Activated CD4-positive, CD25-positive, alpha-beta regulatory T cell (primary cell): ENCODE data around the gene MYO5A.
"Not testable (repeated sequence)": the region's sequence is repeated elsewhere in the genome, so short reads cannot be mapped to it uniquely, and the experiment has no call there.

Source experiments
- DNase-seq, 4 experiments: peaks; one replicate each; lab custom pipeline; 2025; lab: John Stamatoyannopoulos, UW

Gene MYO5A

DNA sequence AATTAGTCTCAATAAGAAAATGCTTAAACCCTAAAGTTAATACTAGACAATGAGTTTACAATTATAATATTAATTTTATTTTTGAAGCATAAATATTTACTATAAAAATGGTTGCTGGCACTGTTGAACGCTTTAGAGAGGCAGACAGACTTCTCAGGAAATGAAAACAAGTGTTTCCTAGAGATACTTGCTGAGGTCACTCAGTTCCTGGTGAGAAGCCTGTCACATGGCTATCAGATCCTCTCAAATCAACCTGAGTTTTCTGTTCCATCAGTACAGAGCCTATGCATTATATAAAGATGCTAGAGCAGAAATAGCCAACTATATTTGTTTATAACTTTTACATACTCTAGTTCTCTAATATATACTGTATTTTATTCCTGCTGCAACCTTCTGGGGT, 109.2 kb downstream of the MYO5A start:
- no peak for DNase-seq

DNA sequence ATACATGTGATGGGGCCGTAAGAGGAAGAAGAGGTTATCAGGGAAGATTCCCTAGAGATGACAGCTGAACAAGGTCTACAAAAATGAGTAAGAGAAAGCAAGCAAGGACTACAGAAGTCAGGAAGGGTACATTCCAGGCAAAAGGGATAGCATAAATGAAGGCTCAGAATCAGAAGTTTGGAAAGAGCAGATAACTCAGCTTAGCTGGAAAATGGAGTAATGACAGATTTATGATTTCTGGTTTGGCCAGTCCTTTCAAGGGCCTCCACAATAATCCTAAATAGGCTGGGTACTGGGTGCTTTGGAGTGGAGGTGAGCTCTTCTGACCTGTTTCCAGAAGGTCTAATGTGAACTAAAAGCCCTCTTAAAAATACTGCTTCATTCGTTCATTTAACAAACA, 110.7 kb downstream of the MYO5A start:
- no peak for DNase-seq

DNA sequence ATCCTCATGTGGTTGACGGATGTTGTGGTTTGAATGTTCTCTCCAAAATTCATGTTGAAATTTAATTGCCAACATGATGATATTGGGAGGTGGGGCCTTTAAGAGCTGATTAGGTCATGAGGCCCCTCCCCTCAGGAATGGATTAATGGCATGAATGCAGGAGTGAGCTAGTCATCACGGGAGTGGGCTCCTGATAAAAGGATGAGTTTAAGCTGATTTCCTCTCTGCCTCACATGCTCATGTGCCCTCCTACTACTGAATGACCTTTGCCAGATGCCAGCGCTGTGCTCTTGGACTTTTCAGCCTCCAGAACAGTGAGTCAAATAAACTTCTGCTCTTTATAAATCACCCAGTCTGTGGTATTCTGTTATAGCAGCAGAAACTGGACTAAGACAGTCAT, 111.2 kb downstream of the MYO5A start:
- no peak for DNase-seq

DNA sequence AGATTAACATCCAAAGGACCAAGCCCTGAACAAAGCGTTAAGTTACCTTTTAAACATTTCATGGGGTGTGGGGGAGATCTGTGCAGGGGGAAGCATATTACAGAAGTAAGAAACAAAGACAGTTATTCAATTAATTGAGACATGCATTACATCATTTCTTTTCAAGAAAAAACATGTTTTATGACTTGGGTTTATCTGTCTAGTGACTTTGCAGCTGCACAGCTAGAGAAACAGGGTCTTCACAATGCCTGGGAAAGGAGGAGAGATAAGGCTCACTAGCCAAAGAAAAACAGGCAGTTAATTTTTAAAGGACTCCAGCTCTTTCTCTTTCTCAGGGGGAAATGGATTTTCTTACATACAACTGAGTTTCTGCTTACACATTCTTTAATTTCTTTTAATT, 112.1 kb downstream of the MYO5A start:
- not testable (repeated sequence) for DNase-seq

DNA sequence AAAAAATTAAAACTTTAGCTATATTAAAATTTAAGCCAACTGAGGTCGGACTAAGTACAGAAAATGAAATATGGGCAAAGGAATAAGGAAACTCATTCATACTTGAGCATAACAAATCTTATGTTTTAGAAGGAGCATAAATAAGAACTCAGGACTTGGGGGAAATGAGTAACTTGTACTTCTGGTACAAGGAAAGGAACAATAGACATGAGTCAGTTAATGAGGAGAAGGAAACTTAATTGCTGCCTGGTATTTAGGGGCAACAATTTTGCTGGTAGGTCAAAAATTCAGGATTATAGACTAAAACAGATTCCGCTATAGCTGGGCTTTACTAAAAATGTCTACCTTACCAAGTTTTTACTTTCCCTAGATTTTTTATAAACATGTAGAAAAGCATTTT, 113.1 kb downstream of the MYO5A start:
- no peak for DNase-seq

DNA sequence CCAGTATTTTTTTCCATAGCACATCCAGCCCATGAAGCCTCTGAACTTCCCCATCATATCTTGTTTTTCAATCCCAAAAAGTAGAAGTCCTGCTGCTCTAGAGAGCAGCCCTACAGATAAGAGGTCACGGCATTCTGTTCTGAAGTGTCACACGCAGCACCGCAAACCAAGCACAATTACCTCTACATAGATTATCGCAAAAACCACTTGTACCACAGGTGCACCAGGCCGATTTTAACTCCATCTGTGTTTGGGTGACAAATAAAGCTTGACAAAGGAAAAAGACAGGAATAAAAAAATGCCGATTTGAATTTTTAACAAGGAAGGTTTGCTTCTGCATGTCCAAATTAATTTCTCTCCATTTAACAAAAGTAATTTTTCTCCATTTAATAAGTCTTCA, 113.7 kb downstream of the MYO5A start:
- DNase-seq = no peak

DNA sequence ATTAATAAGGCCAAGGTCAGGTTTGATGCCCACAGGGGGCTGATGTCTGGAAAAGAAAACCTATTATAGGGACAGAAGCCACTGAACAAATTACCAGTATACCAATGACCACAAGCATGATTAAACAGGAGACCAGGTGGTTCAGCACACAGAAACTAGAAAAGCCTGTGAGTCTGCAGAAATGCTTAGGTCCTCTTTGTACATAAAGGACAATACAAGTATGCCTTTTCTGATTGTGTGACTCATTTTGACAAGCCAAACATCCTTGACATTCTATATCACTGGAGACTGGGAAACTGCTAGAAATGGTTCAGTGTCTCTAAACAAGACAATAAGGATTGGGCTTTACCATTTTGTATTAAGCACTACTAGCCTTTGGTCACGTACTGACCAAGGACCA, 119.9 kb downstream of the MYO5A start:
- no peak for DNase-seq

DNA sequence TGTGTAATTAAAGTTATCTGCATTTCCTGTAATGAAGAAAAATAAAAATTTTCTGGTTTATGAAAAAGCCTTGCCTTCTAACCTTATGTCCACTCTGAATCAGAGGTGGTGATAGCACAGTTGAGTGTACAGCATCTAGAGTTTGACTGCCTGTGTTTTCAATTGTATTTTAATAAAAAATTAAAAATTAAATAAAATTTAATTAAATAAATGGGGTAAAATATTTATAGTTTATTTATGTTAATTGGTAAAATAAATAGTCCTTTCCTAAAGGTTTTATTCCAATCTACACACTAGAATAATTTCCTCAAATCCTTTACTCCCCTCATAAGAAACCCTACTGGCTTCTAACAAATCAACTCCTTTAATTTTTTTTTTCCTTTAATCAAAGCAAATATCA, 121.3 kb downstream of the MYO5A start:
- DNase-seq = no peak

DNA sequence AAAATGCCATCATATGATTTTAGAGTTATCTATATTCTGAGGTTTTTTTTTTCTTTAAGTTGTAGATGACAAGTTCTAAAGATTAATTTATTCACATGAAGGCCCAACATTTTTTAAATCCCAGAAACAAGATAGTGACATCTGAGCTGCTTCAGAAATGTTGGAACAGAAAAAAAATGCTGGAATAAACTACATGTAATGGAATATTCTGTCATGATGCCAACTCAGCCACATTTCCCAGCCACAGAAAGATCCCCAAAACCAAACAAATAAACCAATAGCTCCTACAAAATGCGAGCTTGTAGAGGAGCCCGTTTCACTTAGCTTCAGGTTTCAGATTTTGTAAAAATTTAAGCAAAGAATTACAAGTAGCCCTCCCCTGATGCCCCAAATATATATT, 122.1 kb downstream of the MYO5A start:
- DNase-seq = no peak

DNA sequence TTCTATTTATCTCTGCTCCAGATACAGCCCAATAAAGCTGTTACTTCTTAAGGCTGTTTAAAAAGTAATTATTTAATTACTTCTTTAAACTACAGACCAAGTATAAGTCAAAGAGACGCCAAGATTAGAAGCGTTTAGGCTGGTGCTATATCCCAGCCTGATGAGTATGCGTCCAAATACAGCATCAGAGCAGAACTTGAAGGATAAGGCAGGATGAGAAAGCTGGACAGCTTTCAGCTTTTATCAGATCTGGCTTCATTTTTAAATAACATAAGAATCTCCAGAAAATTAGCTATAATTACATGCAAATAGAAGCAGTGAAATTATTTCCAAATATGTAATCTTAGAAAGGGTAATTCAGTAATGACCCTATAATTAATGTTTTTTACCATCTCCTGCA, 122.8 kb downstream of the MYO5A start:
- no peak for DNase-seq

DNA sequence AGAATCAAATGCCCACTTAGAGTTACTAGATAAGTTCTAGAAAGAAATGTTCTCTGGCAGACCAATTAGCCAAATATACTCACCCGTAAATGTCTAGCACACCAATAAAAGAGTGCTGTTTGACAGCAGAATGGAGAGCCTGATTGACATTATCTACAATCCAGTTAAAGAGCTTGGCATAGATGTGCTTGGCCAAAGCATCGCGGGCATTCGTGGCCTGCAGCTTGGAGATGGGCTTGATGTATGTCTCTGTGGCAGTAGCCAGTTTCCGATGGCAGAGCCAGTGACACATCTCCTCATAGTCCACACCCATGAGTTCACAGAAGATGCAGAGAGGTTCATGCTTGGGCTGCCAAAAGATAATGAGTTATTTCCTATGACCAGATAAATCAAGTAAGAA, 131.6 kb downstream of the MYO5A start:
- no peak for DNase-seq

DNA sequence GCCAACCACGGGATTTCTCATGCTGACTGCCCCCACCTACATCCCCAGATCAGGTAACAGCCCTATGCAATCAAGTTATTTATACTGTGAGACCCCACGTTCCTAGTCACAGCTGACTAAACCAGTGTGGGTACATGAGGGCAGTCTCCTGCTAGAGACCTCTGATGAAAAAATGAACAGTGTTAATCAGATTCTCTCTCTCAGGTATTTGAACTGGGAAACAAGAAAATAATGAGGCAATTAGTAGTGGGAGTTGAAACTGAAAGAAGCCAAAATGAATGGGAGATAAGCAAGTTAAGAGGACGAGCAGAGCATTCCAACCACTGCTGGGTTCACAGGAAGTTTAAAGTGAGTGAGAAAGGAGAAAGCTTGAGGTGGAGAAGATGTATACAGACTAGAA, 134.6 kb downstream of the MYO5A start:
- DNase-seq = no peak

DNA sequence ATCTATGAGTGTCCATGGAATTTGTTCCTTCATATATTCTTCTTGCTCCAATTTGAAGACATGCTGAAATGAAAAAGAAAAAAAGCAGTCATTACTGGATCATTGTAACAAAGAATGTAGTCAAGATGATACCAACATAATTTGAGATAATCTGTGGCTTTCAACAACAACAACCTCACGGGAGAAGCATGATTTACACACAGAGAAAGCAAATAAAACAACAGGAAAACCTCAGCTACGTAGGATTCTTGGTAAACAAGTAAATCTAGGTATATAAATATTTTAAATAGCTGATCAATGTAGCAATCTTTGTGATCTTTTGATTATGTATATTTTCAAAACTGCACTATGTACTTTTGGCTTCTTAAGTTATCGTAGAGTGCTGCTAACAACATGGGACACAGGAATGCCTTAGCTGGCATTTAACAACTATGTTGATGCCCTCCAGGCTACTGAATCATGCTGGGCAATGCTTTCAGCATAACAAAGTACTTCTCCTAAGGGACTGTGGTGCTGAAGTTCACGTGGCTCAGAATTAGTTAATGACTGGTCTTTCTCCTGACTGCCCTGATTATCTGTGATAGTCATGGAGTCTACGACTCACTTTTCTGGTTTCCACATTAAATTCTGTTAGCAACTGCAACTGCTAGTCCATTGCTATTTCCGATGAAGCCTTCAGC, 136.5 kb downstream of the MYO5A start:
- no peak for DNase-seq

DNA sequence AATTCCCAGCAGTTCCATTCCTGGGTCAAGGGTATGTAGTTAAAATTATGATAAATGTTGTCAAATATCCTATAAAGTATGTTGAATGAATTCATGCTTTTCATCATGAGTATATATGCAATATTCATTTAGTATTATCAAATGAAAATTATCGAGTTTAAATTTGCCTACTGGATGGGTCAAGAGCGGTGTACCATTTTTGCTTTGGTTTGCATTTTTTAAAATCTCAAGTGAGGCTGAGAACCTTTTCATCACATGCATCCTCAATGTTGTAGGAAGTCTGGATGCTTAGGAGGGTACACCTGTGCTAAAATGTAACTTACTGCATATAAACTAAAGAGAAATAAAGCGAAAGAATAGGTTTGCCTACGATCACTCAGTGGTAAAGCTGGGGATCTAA, 137.6 kb downstream of the MYO5A start:
- no peak for DNase-seq

DNA sequence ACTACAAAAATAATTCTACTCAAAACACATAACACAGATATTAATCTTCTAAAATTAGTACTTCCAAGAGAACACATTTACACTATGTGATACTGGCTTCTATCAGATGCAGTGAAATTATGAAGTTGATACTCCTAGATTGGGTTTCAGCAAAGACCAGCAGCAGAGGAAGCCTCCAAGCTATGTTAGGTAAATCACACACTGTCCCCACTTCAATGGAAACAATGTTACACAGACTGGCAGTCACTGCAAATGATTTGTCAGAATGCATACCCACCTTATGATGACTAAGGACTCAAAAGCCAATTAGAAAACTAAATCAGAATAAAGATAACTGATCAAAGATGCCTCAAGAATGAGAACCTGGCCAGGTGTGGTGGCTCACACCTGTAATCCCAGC, 143.0 kb downstream of the MYO5A start:
- no peak for DNase-seq

DNA sequence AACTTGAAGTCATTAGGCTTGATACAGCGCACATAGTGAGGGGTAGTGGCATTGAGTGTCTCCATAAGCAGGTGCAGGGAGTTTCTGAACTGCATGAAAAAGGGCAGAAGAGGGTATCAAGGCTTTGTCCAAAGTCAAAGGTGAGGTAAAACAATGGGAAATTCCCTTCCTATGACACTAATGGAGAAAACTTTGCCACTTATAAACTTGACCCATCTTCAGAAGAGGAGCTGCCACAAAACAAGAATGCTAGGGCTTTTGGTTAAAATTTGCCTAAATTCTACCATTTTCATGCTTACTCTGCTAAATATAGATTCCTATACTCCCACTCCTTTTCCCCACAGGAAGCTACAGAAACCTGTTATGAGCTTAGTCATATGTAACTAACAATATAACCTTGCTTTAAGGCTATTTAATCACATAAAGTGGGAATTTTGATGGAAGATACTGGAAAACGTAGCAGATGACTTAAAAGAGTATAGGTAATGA, 145.5 kb downstream of the MYO5A start:
- DNase-seq = no peak

DNA sequence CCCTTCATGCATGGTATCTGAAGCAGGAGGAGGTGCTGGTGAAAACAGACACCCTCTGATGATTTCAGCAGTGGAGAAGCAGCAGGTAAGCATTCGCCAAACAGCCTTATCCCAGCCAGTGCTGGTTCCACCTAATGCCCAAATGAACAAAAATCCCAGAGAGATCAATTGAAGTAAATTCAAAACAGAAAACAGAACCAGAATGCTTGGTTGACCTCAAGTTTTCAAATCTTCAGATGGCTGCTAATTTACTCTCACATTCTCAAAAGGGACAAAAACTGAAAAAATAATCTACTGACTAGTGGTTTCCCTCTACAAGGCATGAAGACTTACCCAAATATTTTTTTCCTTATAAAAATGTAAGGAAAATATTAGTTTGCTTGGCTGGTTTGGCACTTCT, 146.0 kb downstream of the MYO5A start:
- no peak for DNase-seq

DNA sequence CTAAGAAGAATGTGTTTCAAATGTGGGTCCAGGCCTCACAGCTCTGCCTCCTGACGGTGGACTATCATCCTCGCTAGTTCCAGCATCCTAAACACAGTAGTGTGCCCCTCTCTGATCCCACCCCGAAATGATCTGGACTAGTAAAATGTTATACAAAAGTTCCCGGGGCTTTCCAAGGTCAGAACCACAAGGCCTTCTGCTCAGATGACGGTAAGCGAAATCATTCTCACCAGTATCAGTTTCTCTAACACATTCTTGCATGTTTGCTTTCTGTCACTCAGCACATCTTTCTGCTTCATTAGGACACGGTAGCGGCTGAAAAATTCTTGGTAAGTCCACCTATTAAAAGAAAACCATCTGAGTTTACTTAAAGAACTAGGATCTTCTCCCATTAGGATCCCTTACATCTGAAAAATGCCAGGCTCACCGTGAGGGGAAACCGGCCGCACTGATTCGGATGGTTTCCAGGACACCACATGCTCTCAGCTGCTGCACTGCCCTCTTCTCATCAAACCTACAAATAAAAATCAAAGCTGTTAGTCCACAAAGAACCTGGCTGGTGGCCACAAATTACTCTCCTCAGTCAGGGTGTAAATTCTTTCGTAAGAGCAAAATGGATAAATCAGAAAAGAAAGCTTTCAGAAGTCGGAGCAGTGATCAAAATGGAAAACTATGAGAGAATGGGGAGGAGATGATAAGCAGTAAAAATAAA, 149.1 kb downstream of the MYO5A start:
- no peak for DNase-seq

DNA sequence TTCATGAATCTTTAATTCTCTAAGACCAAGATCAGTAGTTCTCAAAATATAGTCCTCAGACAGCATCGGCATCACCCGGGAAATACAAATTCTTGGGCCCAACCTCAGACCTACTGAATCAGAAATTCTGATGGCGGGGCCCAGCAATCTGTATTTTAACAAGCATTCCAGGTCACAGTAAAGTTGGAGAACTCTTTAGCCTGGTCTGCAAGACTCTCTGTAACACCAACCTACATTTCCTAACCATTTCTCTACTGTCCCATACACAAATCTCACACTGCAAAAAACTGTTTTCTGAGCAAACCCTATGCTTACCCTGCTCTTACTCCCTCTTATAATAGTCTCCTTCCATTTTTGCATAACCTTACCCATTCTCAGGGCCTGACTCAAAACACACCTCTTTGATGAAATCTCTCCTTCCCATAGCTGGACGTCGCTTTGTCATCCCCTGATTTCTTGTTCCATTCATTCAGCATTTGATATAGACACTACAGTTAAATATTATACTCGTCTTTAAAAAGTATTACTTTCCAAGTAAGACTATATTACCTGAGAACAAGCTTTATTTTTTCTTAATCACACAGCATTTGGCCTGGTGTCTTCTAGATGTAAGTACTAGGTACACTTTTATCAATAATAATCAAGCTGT, 149.8 kb downstream of the MYO5A start:
- DNase-seq = no peak

DNA sequence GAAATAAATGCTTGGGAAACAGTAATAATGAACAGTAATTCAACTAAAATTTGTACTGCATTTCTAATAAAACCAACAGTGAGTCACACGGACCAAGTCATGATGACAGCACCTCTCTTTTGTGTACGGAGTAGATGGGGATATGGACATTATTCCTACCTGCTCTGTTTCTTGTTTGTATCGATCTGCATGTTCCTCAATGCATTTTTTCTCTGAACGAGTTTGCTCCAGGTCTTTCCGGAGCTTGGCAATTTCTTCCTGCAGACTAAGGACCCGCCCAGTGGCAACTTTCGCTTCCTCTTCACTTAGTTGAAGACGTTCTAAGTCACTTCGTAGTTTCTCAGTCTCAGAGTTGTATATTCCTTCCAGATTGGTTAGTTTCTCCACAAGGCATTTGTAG, 158.7 kb downstream of the MYO5A start:
- DNase-seq = no peak

DNA sequence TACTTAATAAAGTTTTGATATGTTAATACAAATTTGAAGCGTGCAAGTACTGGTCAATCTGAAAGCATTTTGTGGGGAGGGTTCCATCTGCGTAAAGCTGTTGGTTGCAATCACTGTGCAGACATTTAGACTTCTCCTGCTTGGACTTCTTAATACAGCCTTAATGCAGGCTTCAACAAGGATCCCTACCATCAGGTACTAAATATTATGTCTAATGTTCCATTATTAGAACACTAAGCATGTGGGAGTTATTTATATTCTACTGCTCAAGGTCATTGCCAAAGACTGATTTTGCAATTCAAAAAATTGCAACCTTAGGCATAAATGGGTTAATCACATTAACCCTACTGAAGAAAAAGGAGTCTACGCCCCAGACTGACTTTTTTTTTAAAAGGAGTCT, 159.2 kb downstream of the MYO5A start:
- no peak for DNase-seq

DNA sequence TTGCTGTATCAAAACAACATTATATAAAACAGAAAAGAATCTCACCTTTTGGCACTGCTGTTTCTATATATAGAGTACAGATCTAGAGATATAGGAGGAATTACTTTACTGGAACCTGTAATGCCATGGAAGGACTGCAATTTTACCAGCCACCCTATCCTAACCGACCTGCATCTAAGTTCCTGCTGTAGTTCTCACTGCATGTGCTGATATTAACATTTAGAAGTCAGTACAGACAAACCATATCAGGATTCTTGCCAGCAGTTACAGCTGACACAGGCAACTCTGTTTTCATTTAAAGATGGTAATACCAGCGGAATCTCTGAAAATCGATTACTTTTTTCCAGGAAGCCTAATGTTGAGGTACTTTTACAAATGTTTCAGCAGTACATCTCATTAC, 159.7 kb downstream of the MYO5A start:
- DNase-seq = no peak

DNA sequence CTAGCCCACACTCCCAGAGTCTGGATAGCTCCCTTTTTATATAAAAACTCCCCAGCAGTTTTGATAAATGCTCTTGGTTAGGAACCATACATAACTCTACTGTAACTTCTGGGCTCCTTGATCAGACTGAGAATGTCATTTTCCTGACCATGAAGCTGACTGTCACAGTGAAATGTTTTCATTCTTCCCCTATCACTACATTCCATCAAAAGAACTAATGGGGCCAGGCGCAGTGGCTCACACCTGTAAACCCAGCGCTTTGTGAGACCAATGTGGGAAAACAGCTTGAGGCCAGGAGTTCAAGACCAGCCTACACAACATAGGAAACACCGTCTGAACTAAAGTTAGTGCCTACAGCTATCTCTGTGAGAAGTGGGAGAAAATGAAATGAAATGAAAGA, 160.3 kb downstream of the MYO5A start:
- DNase-seq = no peak
